ENCODE measurements around the gene TLE1.
"Not testable (repeated sequence)": the region's sequence is repeated elsewhere in the genome, so short reads cannot be mapped to it uniquely, and the experiment has no call there.

Gene TLE1

DNA sequence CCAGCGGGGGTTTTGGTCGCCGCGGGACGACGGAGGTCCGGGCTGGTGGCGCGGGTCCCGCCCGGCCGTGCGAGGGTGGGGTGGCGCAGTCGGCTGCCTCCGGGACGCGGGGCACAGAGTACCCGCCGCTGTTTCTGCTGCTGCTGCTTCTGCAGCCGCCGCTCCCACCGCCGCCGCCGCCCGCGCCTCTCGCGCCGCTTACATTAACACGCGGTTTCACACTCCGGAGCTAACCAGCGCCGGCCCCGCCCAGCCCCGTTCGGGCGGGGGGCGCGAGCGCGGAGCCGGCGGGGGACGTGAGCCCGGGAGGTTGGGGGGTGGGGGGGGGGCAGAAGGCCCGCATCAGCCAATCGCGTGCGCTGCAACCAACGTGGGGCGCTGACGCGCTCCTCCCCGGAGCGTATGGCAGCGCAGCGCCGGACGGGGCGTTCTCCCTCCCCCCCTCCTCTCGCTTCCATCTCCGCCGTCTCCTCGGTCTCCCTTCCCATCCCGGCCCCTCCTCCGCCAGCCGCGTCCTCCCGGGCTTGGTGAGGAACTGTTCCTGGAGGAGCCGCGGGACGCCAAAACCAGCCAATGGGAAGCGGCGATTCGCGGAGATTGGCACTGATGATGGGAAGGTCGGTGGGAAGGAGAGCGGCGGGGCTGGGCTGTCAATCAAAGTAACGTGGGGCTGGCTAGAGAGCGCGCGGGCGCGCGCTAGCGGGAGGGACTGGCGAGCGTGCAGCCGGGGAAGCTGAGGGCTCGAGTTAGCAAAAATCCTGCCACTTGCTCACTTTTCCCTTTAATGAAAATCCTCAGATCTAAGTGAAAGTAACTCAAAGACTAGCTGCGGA, at the start of gene TLE1:
Gene TLE1, minus strand, starts transcription at position 205 of the 833 bp plus-strand sequence. CDS start 1,307 bp downstream, outside the sequence.
- H3K4me1 ChIP-seq (ENCODE audit: insufficient read depth, low read length), result peaks cover 15% of the 10 kb centered on the region
- H3K9ac ChIP-seq (ENCODE audit: low read depth, low read length), result peak within 1 kb of the TSS; percentile 90
- H3K36me3 ChIP-seq (ENCODE audit: insufficient read depth, low read length), result peaks cover 8% of the 10 kb centered on the region; the same call in 1 of the 2 replicates
- H3K9me3 ChIP-seq (ENCODE audit: control insufficient read depth, insufficient read depth, low read length), result no peaks in the 10 kb centered on the region

- Histone ChIP-seq H3K4me1 (ENCODE audit: insufficient read depth, low read length) (peaks cover 9% of the 10 kb centered on the region; the same call in 1 of the 2 replicates), H3K9me3 (ENCODE audit: control insufficient read depth, insufficient read depth, low read length) (no peaks in the 10 kb centered on the region), H3K9ac (ENCODE audit: low read depth, low read length) (no peak overlapping the region), H3K36me3 (ENCODE audit: insufficient read depth, low read length) (no peaks in the 10 kb centered on the region)
Measured at GRCh38 chr9:81737871-81738507, 48.6 kb upstream of the TLE1 start.

DNA sequence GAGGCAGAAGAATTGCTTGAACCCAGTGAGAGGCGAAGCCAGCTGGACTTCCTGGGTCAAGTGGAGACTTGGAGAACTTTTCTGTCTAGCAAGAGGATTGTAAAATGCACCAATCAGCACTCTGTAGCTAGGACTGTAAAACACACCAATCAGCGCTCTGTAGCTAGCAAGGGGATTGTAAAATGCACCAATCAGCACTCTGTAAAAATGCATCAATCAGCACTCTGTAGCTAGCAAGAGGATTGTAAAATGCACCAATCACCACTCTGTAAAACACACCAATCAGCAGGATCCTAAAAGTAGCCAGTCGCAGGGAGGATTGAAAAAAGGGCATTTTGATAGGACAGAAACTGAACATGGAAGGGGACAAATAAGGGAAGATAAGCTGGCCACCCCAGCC, 41.2 kb upstream of the TLE1 start:
- not testable (repeated sequence) for H3K9me3 ChIP-seq (ENCODE audit: control insufficient read depth, insufficient read depth, low read length); H3K36me3 ChIP-seq (ENCODE audit: insufficient read depth, low read length); H3K9ac ChIP-seq (ENCODE audit: low read depth, low read length); H3K4me1 ChIP-seq (ENCODE audit: insufficient read depth, low read length)

GRCh38 chr9:81729135-81729534, 39.8 kb upstream of the TLE1 start:
- no peaks in the 10 kb centered on the region for H3K4me1 ChIP-seq (ENCODE audit: insufficient read depth, low read length)
- no peaks in the 10 kb centered on the region for H3K9me3 ChIP-seq (ENCODE audit: control insufficient read depth, insufficient read depth, low read length)
- H3K36me3 ChIP-seq (ENCODE audit: insufficient read depth, low read length), result no peaks in the 10 kb centered on the region
- H3K9ac ChIP-seq (ENCODE audit: low read depth, low read length), result no peak overlapping the region

GRCh38 chr9:81724242-81724889, 35.0 kb upstream of the TLE1 start:
- Histone ChIP-seq H3K9ac (ENCODE audit: low read depth, low read length) (no peak overlapping the region), H3K9me3 (ENCODE audit: control insufficient read depth, insufficient read depth, low read length) (no peaks in the 10 kb centered on the region), H3K36me3 (ENCODE audit: insufficient read depth, low read length) (no peaks in the 10 kb centered on the region), H3K4me1 (ENCODE audit: insufficient read depth, low read length) (peaks cover 6% of the 10 kb centered on the region)

DNA sequence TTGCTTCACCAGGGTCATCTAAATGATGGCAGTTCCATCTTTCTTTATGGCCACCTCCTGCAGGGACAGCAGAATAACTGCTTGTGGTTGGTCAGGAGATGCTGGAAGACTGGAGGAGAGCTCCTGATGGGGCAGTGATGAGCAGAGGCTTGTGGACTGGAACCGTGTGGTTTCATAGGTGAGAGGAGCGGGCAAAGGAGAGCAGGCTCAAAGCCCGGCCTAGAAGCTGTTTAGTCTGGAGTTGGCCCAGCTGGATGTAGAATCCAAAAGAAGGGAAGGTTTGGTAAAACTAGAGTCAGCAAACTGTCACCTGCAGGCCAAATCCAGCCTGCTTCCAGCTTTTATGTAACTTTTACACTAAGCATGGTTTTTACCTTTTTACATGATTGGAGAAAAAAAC, 32.9 kb upstream of the TLE1 start:
- H3K4me1 ChIP-seq (ENCODE audit: insufficient read depth, low read length), result peaks cover 14% of the 10 kb centered on the region
- no peaks in the 10 kb centered on the region for H3K9me3 ChIP-seq (ENCODE audit: control insufficient read depth, insufficient read depth, low read length)
- no peaks in the 10 kb centered on the region for H3K36me3 ChIP-seq (ENCODE audit: insufficient read depth, low read length)
- no peak overlapping the region for H3K9ac ChIP-seq (ENCODE audit: low read depth, low read length)

DNA sequence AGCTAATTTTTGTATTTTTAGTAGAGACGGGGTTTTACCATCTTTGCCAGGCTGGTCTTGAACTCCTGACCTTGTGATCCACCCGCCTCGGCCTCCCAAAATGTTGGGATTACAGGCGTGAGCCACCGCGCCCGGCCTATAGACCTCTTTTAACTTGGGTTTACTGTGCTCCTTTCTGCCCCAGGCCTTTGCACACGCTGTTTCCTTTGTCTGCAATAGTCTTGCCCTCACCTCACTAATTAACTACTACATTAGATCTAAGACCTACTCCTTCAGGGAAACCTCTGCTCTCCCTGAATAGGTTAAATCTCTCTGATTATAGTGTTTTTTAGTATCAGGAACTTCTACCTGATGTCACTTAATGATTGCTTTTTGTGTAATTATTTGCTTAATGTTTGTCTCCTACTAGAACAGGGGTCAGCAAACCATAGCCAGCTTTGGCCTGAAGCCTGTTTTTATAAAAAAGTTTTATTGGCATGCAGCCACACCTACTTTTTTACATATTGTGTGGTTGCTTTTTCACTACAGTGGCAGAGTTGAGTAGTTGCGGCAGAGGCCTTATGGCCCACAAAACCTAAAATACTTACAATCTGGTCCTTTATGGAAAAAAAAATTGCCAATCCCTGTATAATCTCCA, 31.2 kb upstream of the TLE1 start:
- H3K9ac ChIP-seq (ENCODE audit: low read depth, low read length), result no peak overlapping the region
- peaks cover 20% of the 10 kb centered on the region for H3K4me1 ChIP-seq (ENCODE audit: insufficient read depth, low read length)

DNA sequence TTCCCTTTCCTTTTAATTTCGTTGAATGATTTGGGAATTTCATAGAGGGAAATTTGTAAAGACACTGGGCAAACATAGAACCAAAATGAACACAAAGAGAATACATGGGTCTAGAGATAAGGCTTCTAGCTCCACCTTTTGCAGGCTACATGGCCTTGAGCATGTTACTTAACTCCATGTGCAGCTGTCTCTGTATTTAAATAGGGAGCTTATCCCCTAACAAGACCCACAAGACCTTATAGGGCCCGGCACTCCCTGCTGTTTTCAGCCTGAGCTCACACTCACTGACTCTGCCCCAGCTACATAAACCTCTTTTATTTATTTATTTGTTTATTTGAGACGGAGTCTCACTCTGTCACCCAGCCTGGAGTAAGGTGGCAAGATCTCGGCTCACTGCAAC, 30.6 kb upstream of the TLE1 start:
- Histone ChIP-seq H3K4me1 (ENCODE audit: insufficient read depth, low read length) (peaks cover 20% of the 10 kb centered on the region), H3K36me3 (ENCODE audit: insufficient read depth, low read length) (no peaks in the 10 kb centered on the region), H3K9ac (ENCODE audit: low read depth, low read length) (no peak overlapping the region), H3K9me3 (ENCODE audit: control insufficient read depth, insufficient read depth, low read length) (no peaks in the 10 kb centered on the region)

More for the DNA sequence above, 31.2 kb upstream of the TLE1 start:
- H3K36me3 ChIP-seq (ENCODE audit: insufficient read depth, low read length), result no peaks in the 10 kb centered on the region
- H3K9me3 ChIP-seq (ENCODE audit: control insufficient read depth, insufficient read depth, low read length), result no peaks in the 10 kb centered on the region

- Histone ChIP-seq H3K4me1 (ENCODE audit: insufficient read depth, low read length) (peaks cover 16% of the 10 kb centered on the region), H3K9ac (ENCODE audit: low read depth, low read length) (no peak overlapping the region), H3K9me3 (ENCODE audit: control insufficient read depth, insufficient read depth, low read length) (no peaks in the 10 kb centered on the region), H3K36me3 (ENCODE audit: insufficient read depth, low read length) (no peaks in the 10 kb centered on the region)
Measured at GRCh38 chr9:81718244-81718643, 28.9 kb upstream of the TLE1 start.

GRCh38 chr9:81717747-81718077, 28.4 kb upstream of the TLE1 start:
- peaks cover 14% of the 10 kb centered on the region for H3K4me1 ChIP-seq (ENCODE audit: insufficient read depth, low read length)

GRCh38 chr9:81717061-81717746, 27.9 kb upstream of the TLE1 start:
- H3K36me3 ChIP-seq (ENCODE audit: insufficient read depth, low read length), result no peaks in the 10 kb centered on the region
- no peak overlapping the region for H3K9ac ChIP-seq (ENCODE audit: low read depth, low read length)
- H3K9me3 ChIP-seq (ENCODE audit: control insufficient read depth, insufficient read depth, low read length), result no peaks in the 10 kb centered on the region
- H3K4me1 ChIP-seq (ENCODE audit: insufficient read depth, low read length), result peaks cover 14% of the 10 kb centered on the region

More at GRCh38 chr9:81717747-81718077, 28.4 kb upstream of the TLE1 start:
- Histone ChIP-seq H3K9ac (ENCODE audit: low read depth, low read length) (no peak overlapping the region), H3K9me3 (ENCODE audit: control insufficient read depth, insufficient read depth, low read length) (no peaks in the 10 kb centered on the region), H3K36me3 (ENCODE audit: insufficient read depth, low read length) (no peaks in the 10 kb centered on the region)

DNA sequence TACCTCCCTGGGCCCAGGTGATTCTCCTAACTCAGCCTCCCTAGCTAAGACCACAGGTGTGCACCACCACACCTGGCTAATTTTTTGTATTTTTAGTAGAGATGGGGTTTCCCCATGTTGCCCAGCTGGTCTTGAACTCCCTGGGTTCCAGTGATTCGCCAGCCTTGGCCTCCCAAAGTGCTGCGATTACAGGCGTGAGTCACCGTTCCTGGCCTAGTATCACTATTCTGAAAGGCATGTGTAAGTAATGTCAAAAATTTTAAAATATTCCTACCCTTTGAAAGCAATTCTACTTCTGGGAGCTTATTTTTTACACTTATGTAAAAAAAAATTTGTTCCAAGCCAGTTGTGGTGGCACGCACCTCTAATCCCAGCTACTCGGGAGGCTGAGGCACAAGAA, 27.1 kb upstream of the TLE1 start:
- H3K9me3 ChIP-seq (ENCODE audit: control insufficient read depth, insufficient read depth, low read length), result no peaks in the 10 kb centered on the region
- H3K9ac ChIP-seq (ENCODE audit: low read depth, low read length), result no peak overlapping the region
- H3K4me1 ChIP-seq (ENCODE audit: insufficient read depth, low read length), result peaks cover 14% of the 10 kb centered on the region
- H3K36me3 ChIP-seq (ENCODE audit: insufficient read depth, low read length), result no peaks in the 10 kb centered on the region

- H3K36me3 ChIP-seq (ENCODE audit: insufficient read depth, low read length), result no peaks in the 10 kb centered on the region
- no peaks in the 10 kb centered on the region for H3K9me3 ChIP-seq (ENCODE audit: control insufficient read depth, insufficient read depth, low read length)
- no peak overlapping the region for H3K9ac ChIP-seq (ENCODE audit: low read depth, low read length)
- H3K4me1 ChIP-seq (ENCODE audit: insufficient read depth, low read length), result no peaks in the 10 kb centered on the region
Measured at GRCh38 chr9:81705578-81705977, 16.2 kb upstream of the TLE1 start.

GRCh38 chr9:81694541-81694940, 5.2 kb upstream of the TLE1 start:
- H3K36me3 ChIP-seq (ENCODE audit: insufficient read depth, low read length), result no peaks in the 10 kb centered on the region
- 0 out of 2 replicates have a peak, but pooled peaks cover 4% of the 10 kb centered on the region for H3K4me1 ChIP-seq (ENCODE audit: insufficient read depth, low read length)
- H3K9ac ChIP-seq (ENCODE audit: low read depth, low read length), result no peak overlapping the region
- H3K9me3 ChIP-seq (ENCODE audit: control insufficient read depth, insufficient read depth, low read length), result no peaks in the 10 kb centered on the region
